BJ (cell line): ENCODE results near the gene NPAS3. TPM values are rescaled to one million over a fixed set of nuclear protein-coding genes. Genes with fewer than 3 reads are reported as not detected.

Experiments
- CTCF ChIA-PET: fragments of 350-600 bp; formaldehyde crosslinking; extraction: SDS; loops from one replicate; lab custom pipeline; 2021; ENCODE audit warnings: antibody characterized with exemption, inconsistent platforms; lab: Yijun Ruan, JAX
- POLR2A ChIA-PET: fragments of 300-600 bp; sonication (Branson Sonifier 250); formaldehyde crosslinking; extraction: SDS; loops from one replicate; lab custom pipeline; 2021; ENCODE audit warnings: antibody characterized with exemption; lab: Charles Lee
- DNase-seq: peaks from one replicate; pipeline ENCODE4 v3.0.0-alpha.2; 2011; ENCODE audit warnings: low read depth
- H3K27me3 ChIP-seq: 2 replicates; pipeline ENCODE4 v1.6.0; 2011; ENCODE audit warnings: low read length; ENCODE audit not compliant: control insufficient read depth, insufficient read depth
- H3K36me3 ChIP-seq: 2 replicates; pipeline ENCODE4 v1.5.1; 2011; ENCODE audit warnings: low read length; ENCODE audit not compliant: control insufficient read depth, insufficient read depth
- H3K4me3 ChIP-seq: 2 replicates; pipeline ENCODE4 v1.5.1; 2011; ENCODE audit warnings: low read depth, mild to moderate bottlenecking, control low read depth, low read length
- polyA plus RNA-seq: library from polyadenylated mRNA; depleted of rRNA; stranded (reverse); fragments of >200 nt; gene quantifications from 2 replicates; pipeline ENCODE4 v1.2.3, GENCODE V29; 2011
- TF ChIP-seq, protein P1 (sequence below): IDR thresholded peaks from 2 replicates; pipeline ENCODE4 v1.5.1; 2011; ENCODE audit warnings: low read depth, mild to moderate bottlenecking, control low read depth, inconsistent platforms, low read length, moderate library complexity; ENCODE audit not compliant: insufficient read depth

NPAS3 gene
- polyA plus RNA-seq, 1 experiment: 0.09 TPM

DNA sequence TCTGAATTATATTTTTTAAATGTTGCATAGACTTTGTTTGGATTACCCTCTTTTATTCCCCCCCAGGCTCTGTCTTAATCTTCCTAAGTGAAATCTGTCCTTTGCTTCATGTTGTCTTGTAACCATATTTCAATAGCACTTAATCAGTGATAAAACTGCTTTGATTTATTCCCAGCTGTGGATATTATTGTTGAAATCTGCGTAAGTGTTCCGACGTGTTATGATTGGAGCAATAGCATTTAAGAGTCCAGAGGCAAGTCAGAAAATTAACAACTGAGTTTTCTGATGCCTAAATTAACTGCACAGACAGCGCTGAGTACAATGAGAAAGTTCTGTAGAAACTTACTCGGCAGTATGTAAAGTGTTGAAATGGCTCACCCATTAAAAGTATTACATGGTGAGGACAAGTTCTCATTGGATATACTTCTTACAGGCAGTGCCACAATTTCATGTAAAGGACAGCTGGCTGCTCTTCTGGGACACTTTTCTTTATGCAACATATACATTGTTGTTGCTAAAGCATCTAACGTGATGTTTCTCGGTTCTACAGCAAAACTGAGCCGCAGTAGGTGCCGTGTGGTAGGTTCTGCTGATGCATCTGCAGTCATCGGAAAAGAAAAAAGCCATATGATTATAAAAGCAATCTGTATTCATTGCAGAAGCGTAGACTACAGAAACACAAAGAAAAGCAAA is 511.2 kb downstream of the NPAS3 start:
- H3K36me3 ChIP-seq: no peaks in the 10 kb centered on the region
- no peaks in the 10 kb centered on the region; the same call in 1 of the 2 replicates for H3K27me3 ChIP-seq
- TF ChIP-seq, protein P1, sequence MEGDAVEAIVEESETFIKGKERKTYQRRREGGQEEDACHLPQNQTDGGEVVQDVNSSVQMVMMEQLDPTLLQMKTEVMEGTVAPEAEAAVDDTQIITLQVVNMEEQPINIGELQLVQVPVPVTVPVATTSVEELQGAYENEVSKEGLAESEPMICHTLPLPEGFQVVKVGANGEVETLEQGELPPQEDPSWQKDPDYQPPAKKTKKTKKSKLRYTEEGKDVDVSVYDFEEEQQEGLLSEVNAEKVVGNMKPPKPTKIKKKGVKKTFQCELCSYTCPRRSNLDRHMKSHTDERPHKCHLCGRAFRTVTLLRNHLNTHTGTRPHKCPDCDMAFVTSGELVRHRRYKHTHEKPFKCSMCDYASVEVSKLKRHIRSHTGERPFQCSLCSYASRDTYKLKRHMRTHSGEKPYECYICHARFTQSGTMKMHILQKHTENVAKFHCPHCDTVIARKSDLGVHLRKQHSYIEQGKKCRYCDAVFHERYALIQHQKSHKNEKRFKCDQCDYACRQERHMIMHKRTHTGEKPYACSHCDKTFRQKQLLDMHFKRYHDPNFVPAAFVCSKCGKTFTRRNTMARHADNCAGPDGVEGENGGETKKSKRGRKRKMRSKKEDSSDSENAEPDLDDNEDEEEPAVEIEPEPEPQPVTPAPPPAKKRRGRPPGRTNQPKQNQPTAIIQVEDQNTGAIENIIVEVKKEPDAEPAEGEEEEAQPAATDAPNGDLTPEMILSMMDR: no peak
- POLR2A ChIA-PET: no interaction called here
- CTCF ChIA-PET: no interaction called here
- DNase-seq: no peak
- H3K4me3 ChIP-seq: no peak overlapping the region

DNA sequence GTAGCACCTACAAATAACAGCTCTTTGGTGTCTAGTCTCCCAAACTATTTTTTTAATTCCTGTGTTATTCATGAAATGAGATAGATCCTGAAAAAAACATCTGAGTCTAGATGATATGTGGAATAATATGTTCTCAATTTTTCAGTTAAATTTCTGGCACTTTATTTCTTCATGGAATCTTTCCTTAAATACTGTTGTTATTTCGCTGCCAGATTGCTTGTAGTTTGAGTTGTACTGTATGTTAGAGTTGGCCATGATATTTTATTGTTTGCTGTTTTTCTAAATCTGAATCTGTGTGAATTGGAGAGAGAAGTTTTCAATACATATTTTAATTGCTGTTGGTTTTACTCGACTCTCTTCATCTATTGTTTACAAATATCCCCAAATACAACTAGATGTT is 511.7 kb downstream of the NPAS3 start:
- TF ChIP-seq, protein P1: no peak
- no peaks in the 10 kb centered on the region for H3K36me3 ChIP-seq
- no peak overlapping the region for H3K4me3 ChIP-seq
- no peak for DNase-seq
- POLR2A ChIA-PET: no interaction called here
- CTCF ChIA-PET: no interaction called here
- H3K27me3 ChIP-seq: no peaks in the 10 kb centered on the region; the same call in 1 of the 2 replicates

DNA sequence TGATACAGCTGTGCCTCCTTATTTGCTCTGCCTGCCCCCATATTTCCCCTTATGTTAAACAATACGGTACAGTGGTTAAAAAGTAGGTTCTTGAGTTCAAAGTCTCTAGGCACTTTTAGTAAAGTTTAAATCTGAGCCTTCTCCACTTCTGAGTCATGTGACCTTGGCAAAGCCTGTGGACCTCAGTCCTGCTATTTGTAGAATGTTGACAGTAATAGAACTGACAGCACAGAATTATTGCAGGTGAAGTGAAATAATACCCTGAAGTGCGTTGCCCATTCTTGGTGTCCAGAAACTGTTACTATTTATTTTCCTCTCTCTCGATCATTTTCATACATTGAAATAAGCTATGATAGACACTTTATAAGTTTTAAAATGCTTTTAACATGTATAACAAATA is 512.5 kb downstream of the NPAS3 start:
- ChIA-PET POLR2A (no interaction called here), CTCF (no interaction called here)
- H3K4me3 ChIP-seq: no peak overlapping the region
- DNase-seq: no peak
- TF ChIP-seq, protein P1: no peak
- no peaks in the 10 kb centered on the region for H3K36me3 ChIP-seq
- H3K27me3 ChIP-seq: no peaks in the 10 kb centered on the region; the same call in 1 of the 2 replicates

DNA sequence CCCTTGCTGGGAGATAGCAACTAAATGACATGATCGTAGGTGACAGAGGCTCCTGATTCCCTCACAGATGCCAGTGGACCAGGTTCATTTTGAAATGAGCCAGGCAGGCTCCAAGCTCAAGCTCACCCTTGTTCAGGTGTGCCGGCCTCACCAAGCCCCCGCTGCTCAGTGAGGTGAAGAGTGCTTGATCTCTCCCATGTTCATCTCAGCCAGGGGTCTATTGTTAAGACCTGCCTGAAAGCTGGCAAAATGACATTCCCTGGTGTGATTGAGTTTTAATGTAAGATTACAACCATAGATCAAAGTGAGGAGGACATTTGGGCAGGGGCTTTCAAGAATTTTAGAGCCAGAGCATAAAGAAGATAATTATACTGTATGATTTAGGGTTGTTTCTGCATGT is 514.3 kb downstream of the NPAS3 start:
- Histone ChIP-seq H3K4me3 (no peak overlapping the region), H3K27me3 (peaks cover 2% of the 10 kb centered on the region), H3K36me3 (no peaks in the 10 kb centered on the region)
- TF ChIP-seq, protein P1: no peak
- POLR2A ChIA-PET: no interaction called here
- no peak for DNase-seq
- CTCF ChIA-PET: no interaction called here

DNA sequence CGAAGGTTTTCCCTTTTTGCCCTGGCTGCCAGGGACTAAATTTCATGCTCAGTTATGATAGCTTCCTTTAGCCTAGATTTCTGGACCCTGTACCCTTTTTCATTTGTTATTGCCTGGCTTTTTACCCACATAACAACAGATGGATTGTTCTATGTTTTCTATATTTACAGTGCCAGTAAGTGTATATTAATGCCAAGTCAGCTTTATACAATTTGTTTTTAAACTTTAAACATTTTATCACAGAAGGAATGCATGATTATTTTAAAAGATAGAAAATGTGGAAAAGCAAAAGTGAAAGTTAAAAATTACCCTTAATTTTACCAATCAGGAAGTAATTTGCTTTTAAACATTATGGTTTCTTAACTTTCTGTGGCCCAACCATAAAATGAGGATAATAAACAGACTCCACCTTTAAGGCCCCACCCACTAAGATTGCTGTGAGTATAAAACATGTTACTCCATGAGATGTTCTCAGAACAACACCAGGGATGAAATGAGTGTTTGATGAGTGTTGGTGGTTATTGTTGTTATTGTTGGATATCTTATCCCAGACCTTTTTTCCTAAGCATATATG is 515.4 kb downstream of the NPAS3 start:
- Histone ChIP-seq H3K27me3 (peaks cover 2% of the 10 kb centered on the region), H3K4me3 (no peak overlapping the region), H3K36me3 (no peaks in the 10 kb centered on the region)
- POLR2A ChIA-PET: no interaction called here
- DNase-seq: no peak
- CTCF ChIA-PET: no interaction called here
- TF ChIP-seq, protein P1: no peak
